Measurements from ENCODE around the gene RABGAP1L. TPM values are rescaled to one million over a fixed set of nuclear protein-coding genes. Genes with fewer than 3 reads are reported as not detected.

The RABGAP1L gene
- total and polyA plus RNA-seq, 2 of the 8 experiments (the other 6 are each of a cell fraction or from before 2014, with no cell fraction given): 33.3 to 156 TPM

DNA sequence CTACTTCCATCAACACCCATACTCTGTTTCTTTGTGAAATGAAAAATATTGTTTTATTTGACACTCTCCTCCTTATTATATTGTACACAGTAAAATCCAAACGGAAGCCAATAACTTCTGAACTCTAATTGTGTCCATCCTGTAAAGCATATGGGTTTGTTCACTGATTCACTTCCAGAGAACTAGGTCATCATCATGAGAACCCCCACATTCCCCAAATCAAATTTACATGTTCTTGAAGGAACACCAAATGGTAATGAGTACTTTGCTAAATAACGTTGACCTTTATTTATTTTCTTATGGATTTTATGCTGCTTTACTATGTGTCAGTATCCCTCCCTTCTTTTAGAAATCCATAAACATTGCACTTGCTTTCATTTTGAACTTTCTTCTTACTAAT, 627.0 kb downstream of the RABGAP1L start:
- H2BK5ac ChIP-seq (ENCODE audit: low read depth, low read length): no peak overlapping the region
- no peak overlapping the region for H3K4me3 ChIP-seq (ENCODE audit: extremely low read depth in 1 of 4, insufficient read depth in 2 of 4, low read depth in 3 of 4, low read length in 4 of 4)
- ChIA-PET CTCF (ENCODE audit: partially characterized antibody) (no interaction called here), POLR2A (ENCODE audit: partially characterized antibody) (interaction anchor here (4.0 kb wide), 1 partner anchor 9 kb away, joined by 17 read pairs; no protein-coding TSS in a partner anchor)
- 69% methylated on average over 2 of the region's 2 CpGs; no CpG with 5 or more reads in 1 of the 2 experiments for WGBS, 2 experiments (ENCODE audit: extremely low coverage in 1 of 2, insufficient coverage in 1 of 2, insufficient read length in 1 of 2, insufficient replicate concordance in 2 of 2, low coverage in 1 of 2, low lambda C conversion rate in 2 of 2, missing lambda C conversion rate in 1 of 2)
- no peaks in the 10 kb centered on the region for H3K36me3 ChIP-seq (ENCODE audit: control insufficient read depth in 2 of 4, insufficient read depth in 4 of 4, low read length in 3 of 4)
- no peak overlapping the region for H4K91ac ChIP-seq (replicated peaks; ENCODE audit: insufficient read length, low read length)
- no peak overlapping the region for H2BK20ac ChIP-seq (ENCODE audit: low read length)
- FAIRE-seq (no peak), DNase-seq (ENCODE audit: low read depth in 1 of 2, low spot score in 2 of 2) (no peak)
- TF ChIP-seq SUZ12 (IDR thresholded peaks at IDR 0.05; ENCODE audit: low read length): no peak
- no peak overlapping the region for H2AK5ac ChIP-seq (ENCODE audit: low read depth, low read length)
- no peak overlapping the region for H3K56ac ChIP-seq (replicated peaks; ENCODE audit: insufficient read length, low read depth, low read length)
- no peaks in the 10 kb centered on the region for H3K27me3 ChIP-seq (replicated peaks in 1 of 4; ENCODE audit: control insufficient read depth in 3 of 4, extremely low read depth in 1 of 4, insufficient read depth in 3 of 4, low read length in 3 of 4)
- no peak overlapping the region for H2BK12ac ChIP-seq (ENCODE audit: low read depth, low read length)
- H3K4me1 ChIP-seq (replicated peaks in 1 of 4; ENCODE audit: control insufficient read depth in 3 of 4, insufficient read depth in 4 of 4, low read length in 3 of 4): peaks cover 0 to 2% (median 0%) of the 10 kb centered on the region in 4 experiments; a peak in 2 of 7 replicates
- H3K27ac ChIP-seq (ENCODE audit: low read depth, low read length): no peak overlapping the region
- no peak overlapping the region for H4K8ac ChIP-seq (ENCODE audit: extremely low read depth, insufficient read depth, low read length)
- H3K14ac ChIP-seq (ENCODE audit: insufficient read length): no peak overlapping the region
- H3K18ac ChIP-seq (ENCODE audit: extremely low read depth, low read length): no peak overlapping the region
- no peak overlapping the region for H3K4ac ChIP-seq (replicated peaks; ENCODE audit: insufficient read length, low read depth, low read length)
- no peak overlapping the region for H2BK15ac ChIP-seq (ENCODE audit: low read length)
- H3K4me2 ChIP-seq (ENCODE audit: insufficient read depth in 1 of 2, low read depth in 2 of 2, low read length in 2 of 2): no peak overlapping the region
- no peaks in the 10 kb centered on the region for H3K79me2 ChIP-seq (ENCODE audit: control insufficient read depth in 1 of 2, insufficient read depth in 2 of 2, low read length in 2 of 2)
- no peak overlapping the region for H2BK120ac ChIP-seq (replicated peaks; ENCODE audit: low read depth, low read length)
- H3K9me3 ChIP-seq (ENCODE audit: insufficient read depth in 2 of 2, low read depth in 1 of 2, low read length in 1 of 2): no peaks in the 10 kb centered on the region
- H4K20me1 ChIP-seq (replicated peaks in 1 of 2; ENCODE audit: control insufficient read depth in 1 of 2, insufficient read depth in 2 of 2, low read length in 2 of 2): no peaks in the 10 kb centered on the region
- H3K9ac ChIP-seq (replicated peaks in 1 of 4; ENCODE audit: extremely low read depth in 1 of 4, low read depth in 3 of 4, low read length in 3 of 4): no peak overlapping the region
- no peaks in the 10 kb centered on the region for H3K79me1 ChIP-seq (ENCODE audit: low read depth, low read length)
- no peak overlapping the region for H3K23ac ChIP-seq (ENCODE audit: insufficient read length)
- no peaks in the 10 kb centered on the region; the same call in 1 of the 2 replicates for H3K23me2 ChIP-seq (ENCODE audit: low read depth, low read length)
- no peak overlapping the region for H2AFZ ChIP-seq (ENCODE audit: low read length)
- H4K5ac ChIP-seq (ENCODE audit: insufficient read length, low read depth, low read length): no peak overlapping the region

Data from H1 (cell line).